GM12874 (cell line): ENCODE data around the gene FASN.

ENCODE experiments used
- CTCF ChIP-seq: IDR thresholded peaks from 2 replicates; pipeline ENCODE4 v1.5.1; 2011; ENCODE audit warnings: low read depth, mild to moderate bottlenecking, control low read depth, low read length, moderate library complexity; ENCODE audit not compliant: insufficient read depth

FASN gene

GRCh38 chr17:82061047-82061925 is 36.8 kb downstream of the FASN start:
- no peak for TF ChIP-seq CTCF

GRCh38 chr17:82060614-82061013 is 37.4 kb downstream of the FASN start:
- TF ChIP-seq CTCF, result no peak

- TF ChIP-seq CTCF, result no peak
Observed at GRCh38 chr17:82060001-82060380, 38.0 kb downstream of the FASN start.

- no peak for TF ChIP-seq CTCF
Observed at GRCh38 chr17:82059272-82060000, 38.6 kb downstream of the FASN start.

GRCh38 chr17:82058855-82059249 is 39.2 kb downstream of the FASN start:
- no peak for TF ChIP-seq CTCF

GRCh38 chr17:82058230-82058854 is 39.7 kb downstream of the FASN start:
- TF ChIP-seq CTCF, result no peak
